ENCODE results near the gene LRRC37A3. TPM values are rescaled to one million over a fixed set of nuclear protein-coding genes. Genes with fewer than 3 reads are reported as not detected.
"Not testable (repeated sequence)": the region's sequence is repeated elsewhere in the genome, so short reads cannot be mapped to it uniquely, and the experiment has no call there.

LRRC37A3 gene
- total RNA-seq, 1 donor from 2014 or later, result 40.6 TPM

DNA sequence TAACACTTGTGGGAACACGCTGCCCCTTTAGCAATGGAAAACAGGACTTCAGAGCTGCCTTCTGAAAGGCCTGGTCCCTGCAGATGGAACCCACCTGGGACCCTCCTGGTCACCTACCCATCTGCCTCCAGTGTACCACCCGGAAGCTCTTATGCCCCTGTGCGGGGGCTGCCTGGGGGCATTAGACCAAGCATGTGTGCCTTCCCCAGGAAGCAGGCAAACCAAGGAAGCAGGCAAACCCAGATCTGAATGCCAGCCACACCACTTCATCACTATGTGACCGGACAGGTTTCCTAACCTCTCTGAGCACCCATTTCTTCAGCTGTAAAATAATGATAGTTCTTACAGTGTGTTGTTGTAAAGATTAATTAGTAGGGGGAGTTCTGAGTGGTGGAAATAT, 20.8 kb upstream of the LRRC37A3 start:
- H3K27ac Mint-ChIP-seq, result no peak overlapping the region
- DNase-seq (ENCODE audit: low spot score, unreplicated experiment), result no peak

DNA sequence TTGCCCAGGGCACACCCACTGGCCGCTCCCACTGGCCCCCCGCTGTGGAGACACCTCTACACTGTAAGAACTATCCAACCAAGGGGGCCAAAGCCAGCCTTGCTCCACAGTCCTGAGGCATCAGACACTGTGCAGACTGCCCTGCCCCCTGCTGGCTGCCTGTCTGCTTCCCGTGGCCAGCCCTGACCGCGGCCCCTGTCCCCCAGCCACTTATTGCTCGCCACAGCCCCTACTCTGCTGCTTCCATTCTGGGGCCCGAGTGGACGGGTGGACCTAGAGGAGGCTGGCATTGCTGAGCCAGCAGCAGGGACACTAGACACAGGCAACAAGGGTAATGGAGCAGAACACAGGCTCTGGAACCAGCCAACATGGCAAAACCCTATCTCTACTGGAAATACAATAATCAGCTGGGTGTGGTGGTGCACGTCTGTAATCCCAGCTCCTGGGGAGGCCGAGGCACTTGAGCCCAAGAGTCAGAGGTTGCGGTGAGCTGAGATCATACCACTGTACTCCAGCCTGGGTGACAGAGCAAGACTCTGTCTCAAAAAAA, 19.7 kb upstream of the LRRC37A3 start:
- H3K27me3 Mint-ChIP-seq, result peaks cover 6% of the 10 kb centered on the region
- H3K36me3 Mint-ChIP-seq (ENCODE audit: insufficient read depth), result no peaks in the 10 kb centered on the region
- H3K4me1 Mint-ChIP-seq (ENCODE audit: low read depth), result no peaks in the 10 kb centered on the region
- no peaks in the 10 kb centered on the region for H3K9me3 Mint-ChIP-seq (ENCODE audit: low read depth)
- TF ChIP-seq, protein P1, sequence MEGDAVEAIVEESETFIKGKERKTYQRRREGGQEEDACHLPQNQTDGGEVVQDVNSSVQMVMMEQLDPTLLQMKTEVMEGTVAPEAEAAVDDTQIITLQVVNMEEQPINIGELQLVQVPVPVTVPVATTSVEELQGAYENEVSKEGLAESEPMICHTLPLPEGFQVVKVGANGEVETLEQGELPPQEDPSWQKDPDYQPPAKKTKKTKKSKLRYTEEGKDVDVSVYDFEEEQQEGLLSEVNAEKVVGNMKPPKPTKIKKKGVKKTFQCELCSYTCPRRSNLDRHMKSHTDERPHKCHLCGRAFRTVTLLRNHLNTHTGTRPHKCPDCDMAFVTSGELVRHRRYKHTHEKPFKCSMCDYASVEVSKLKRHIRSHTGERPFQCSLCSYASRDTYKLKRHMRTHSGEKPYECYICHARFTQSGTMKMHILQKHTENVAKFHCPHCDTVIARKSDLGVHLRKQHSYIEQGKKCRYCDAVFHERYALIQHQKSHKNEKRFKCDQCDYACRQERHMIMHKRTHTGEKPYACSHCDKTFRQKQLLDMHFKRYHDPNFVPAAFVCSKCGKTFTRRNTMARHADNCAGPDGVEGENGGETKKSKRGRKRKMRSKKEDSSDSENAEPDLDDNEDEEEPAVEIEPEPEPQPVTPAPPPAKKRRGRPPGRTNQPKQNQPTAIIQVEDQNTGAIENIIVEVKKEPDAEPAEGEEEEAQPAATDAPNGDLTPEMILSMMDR (IDR thresholded peaks at IDR 0.05; ENCODE audit: unreplicated experiment), result peak; percentile 68
- no peak overlapping the region for H3K4me3 Mint-ChIP-seq (ENCODE audit: low read depth)
- DNase-seq (ENCODE audit: low spot score, unreplicated experiment), result no peak
- peak overlapping the region; percentile 24 for H3K27ac Mint-ChIP-seq

More for the DNA sequence above, 20.8 kb upstream of the LRRC37A3 start:
- TF ChIP-seq, protein P1 (IDR thresholded peaks at IDR 0.05; ENCODE audit: unreplicated experiment), result no peak
- H3K4me1 Mint-ChIP-seq (ENCODE audit: low read depth), result no peaks in the 10 kb centered on the region
- H3K27me3 Mint-ChIP-seq, result peaks cover 6% of the 10 kb centered on the region
- no peak overlapping the region for H3K4me3 Mint-ChIP-seq (ENCODE audit: low read depth)
- H3K36me3 Mint-ChIP-seq (ENCODE audit: insufficient read depth), result no peaks in the 10 kb centered on the region
- H3K9me3 Mint-ChIP-seq (ENCODE audit: low read depth), result no peaks in the 10 kb centered on the region

DNA sequence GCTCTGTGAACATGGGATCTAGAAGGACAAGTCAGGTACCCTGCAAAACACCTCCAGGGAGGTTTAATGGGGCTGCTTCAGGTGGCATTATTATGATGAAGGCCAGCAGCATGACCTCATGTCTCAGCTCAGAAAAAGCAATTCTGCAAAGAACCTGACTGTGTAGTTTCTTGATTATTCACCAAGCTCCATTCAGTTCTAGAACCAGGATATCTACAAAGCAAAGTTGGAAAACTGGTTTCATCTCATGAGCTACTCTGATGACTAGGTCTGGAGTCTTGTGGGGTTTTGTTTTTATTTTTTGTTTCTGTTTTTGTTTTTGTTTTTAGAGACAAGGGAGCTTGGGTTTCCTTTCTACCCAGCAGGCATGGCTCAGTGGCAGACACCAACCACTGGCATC, 19.0 kb upstream of the LRRC37A3 start:
- DNase-seq (ENCODE audit: low spot score, unreplicated experiment), result no peak
- H3K27me3 Mint-ChIP-seq, result peaks cover 6% of the 10 kb centered on the region
- TF ChIP-seq, protein P1 (IDR thresholded peaks at IDR 0.05; ENCODE audit: unreplicated experiment), result no peak
- H3K36me3 Mint-ChIP-seq (ENCODE audit: insufficient read depth), result no peaks in the 10 kb centered on the region
- H3K9me3 Mint-ChIP-seq (ENCODE audit: low read depth), result no peaks in the 10 kb centered on the region
- no peak overlapping the region for H3K27ac Mint-ChIP-seq
- no peaks in the 10 kb centered on the region for H3K4me1 Mint-ChIP-seq (ENCODE audit: low read depth)
- no peak overlapping the region for H3K4me3 Mint-ChIP-seq (ENCODE audit: low read depth)

DNA sequence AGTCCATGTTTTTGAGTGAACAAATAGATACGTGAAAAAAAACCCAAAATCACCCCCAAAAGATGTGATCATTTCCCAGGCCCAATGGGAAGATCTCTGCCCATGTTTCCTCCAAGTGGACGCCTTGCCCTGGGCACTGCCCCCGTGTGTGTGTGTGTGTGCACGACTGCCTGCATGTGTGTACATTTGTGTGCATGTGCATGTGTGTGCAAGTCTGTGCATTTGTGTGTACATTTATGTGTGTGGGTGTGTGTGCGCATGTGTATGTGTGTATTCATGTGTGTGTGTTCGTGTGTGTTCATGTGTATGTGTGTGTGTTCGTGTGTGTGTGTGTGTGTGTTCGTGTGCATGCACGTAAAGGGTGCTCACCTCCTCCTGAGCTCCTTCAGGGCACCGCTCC, 16.8 kb upstream of the LRRC37A3 start:
- TF ChIP-seq, protein P1 (IDR thresholded peaks at IDR 0.05; ENCODE audit: unreplicated experiment), result no peak
- Mint-ChIP-seq H3K27me3 (no peaks in the 10 kb centered on the region), H3K27ac (no peak overlapping the region)

DNA sequence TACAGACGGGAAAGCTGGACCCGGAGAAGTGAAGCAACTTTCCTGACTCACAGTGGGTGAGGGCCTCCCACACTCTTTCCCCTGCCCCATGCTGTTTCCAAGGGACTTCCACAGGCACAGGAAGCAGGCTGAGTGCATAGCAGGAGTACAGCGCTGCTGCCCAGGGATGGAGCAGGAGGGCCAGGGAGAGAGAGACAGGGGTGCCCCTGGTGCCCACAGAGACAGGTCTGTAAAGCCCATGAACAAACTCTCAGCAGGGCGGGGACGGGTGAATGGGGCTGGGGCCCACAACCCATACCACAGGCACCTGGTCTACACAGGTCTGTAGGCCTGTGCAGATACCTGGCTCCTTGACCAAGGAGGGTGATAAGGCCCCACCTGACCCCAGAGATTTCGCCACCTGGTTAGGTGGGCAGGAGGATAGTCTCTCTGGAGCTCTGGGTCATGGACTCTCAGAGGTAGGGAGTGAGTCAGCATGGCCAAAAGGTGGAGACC, 15.1 kb upstream of the LRRC37A3 start:
- H3K36me3 Mint-ChIP-seq (ENCODE audit: insufficient read depth); DNase-seq (ENCODE audit: low spot score, unreplicated experiment); H3K9me3 Mint-ChIP-seq (ENCODE audit: low read depth); H3K4me3 Mint-ChIP-seq (ENCODE audit: low read depth); H3K27ac Mint-ChIP-seq; H3K27me3 Mint-ChIP-seq; H3K4me1 Mint-ChIP-seq (ENCODE audit: low read depth): not testable (repeated sequence)

More for the DNA sequence above, 16.8 kb upstream of the LRRC37A3 start:
- no peaks in the 10 kb centered on the region for H3K9me3 Mint-ChIP-seq (ENCODE audit: low read depth)
- no peak for DNase-seq (ENCODE audit: low spot score, unreplicated experiment)
- no peak overlapping the region for H3K4me3 Mint-ChIP-seq (ENCODE audit: low read depth)
- H3K4me1 Mint-ChIP-seq (ENCODE audit: low read depth), result no peaks in the 10 kb centered on the region
- H3K36me3 Mint-ChIP-seq (ENCODE audit: insufficient read depth), result no peaks in the 10 kb centered on the region

DNA sequence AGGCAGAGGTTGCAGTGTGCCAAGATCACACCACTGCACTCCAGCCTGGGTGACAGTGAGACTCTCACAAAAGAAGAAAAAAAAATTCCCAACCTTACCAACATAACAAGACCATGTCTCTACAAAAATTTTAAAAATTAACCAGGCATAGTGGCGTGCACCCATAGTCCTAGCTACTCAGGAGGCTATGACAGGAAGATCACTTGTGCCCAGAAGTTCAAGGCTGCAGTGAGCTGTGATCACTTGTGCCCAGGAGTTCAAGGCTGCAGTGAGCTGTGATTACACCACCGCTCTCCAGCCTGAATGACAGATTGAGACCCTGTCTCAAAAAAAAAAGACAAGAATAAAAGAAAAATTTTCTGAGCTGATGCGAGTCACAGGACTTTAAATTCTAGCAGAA, 13.6 kb upstream of the LRRC37A3 start:
- H3K9me3 Mint-ChIP-seq (ENCODE audit: low read depth); H3K27ac Mint-ChIP-seq; H3K4me3 Mint-ChIP-seq (ENCODE audit: low read depth); DNase-seq (ENCODE audit: low spot score, unreplicated experiment); H3K27me3 Mint-ChIP-seq; H3K4me1 Mint-ChIP-seq (ENCODE audit: low read depth); H3K36me3 Mint-ChIP-seq (ENCODE audit: insufficient read depth): not testable (repeated sequence)

DNA sequence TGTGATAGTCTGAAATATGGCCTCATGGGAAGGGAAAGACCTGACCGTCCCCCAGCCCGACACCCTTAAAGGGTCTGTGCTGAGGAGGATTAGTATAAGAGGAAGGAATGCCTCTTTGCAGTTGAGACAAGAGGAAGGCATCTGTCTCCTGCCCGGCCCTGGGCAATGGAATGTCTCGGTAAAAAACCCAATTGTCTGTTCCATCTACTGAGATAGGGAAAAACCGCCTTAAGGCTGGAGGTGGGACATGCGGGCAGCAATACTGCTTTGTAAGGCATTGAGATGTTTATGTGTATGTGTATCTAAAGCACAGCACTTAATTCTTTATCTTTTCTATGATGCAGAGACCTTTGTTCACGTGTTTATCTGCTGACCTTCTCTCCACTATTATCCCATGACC, 11.1 kb upstream of the LRRC37A3 start:
- not testable (repeated sequence) for H3K36me3 Mint-ChIP-seq (ENCODE audit: insufficient read depth); H3K27ac Mint-ChIP-seq; DNase-seq (ENCODE audit: low spot score, unreplicated experiment); H3K9me3 Mint-ChIP-seq (ENCODE audit: low read depth); H3K4me1 Mint-ChIP-seq (ENCODE audit: low read depth); H3K27me3 Mint-ChIP-seq; H3K4me3 Mint-ChIP-seq (ENCODE audit: low read depth)

DNA sequence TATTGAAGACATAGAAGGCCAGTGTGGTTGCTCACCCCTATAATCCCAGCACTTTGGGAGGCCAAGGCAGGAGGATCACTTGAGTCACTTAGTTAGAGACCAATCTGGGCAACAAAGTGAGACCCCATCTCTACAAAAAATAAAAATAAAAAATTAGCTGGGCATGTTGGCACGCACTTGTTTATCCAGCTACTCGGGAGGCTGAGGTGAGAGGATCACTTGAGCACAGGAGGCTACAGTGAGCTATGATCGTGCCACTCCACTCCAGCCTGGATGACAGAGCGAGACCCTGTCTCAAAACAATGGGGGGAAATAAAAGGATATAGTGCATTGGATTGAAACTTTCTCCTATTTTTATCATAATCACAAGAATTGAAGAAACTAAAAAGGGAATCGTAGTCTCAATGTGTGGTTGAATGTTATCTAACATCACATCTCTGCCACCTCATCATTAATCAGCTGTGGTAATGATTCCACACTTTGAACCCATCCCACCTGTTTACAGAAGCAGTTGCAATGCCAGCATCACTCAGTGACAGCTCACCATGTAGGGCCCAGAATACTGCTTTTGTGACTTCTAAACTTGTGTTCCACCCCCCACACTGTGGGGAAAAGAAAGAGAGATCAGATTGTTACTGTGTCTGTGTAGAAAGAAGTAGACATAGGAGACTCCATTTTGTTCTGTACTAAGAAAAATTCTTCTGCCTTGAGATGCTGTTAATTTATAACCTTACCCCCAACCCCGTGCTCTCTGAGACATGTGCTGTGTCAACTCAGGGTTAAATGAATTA, 10.3 kb upstream of the LRRC37A3 start:
- H3K4me3 Mint-ChIP-seq (ENCODE audit: low read depth); H3K27me3 Mint-ChIP-seq; DNase-seq (ENCODE audit: low spot score, unreplicated experiment); H3K27ac Mint-ChIP-seq; H3K4me1 Mint-ChIP-seq (ENCODE audit: low read depth); H3K36me3 Mint-ChIP-seq (ENCODE audit: insufficient read depth); H3K9me3 Mint-ChIP-seq (ENCODE audit: low read depth): not testable (repeated sequence)

DNA sequence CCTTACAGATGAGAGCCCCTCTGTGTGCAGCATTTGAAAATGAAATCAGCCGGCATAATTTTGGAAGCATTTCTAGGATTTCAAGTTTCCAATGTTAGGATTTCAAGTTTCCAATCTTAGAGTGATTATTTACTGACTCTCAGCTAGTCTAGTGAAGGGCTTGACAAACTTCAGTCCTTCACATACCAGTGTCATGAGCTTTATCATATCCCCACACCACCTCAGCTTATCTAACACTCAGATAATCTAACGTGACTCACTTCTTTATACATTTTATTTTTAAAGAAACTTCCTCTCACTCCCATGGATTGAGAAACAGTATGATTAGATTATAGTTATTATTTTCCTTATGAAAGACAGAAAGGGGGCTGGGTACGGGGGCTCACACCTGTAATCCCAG, 9.4 kb upstream of the LRRC37A3 start:
- not testable (repeated sequence) for H3K36me3 Mint-ChIP-seq (ENCODE audit: insufficient read depth); H3K4me1 Mint-ChIP-seq (ENCODE audit: low read depth); H3K27ac Mint-ChIP-seq; H3K4me3 Mint-ChIP-seq (ENCODE audit: low read depth); H3K9me3 Mint-ChIP-seq (ENCODE audit: low read depth); DNase-seq (ENCODE audit: low spot score, unreplicated experiment); H3K27me3 Mint-ChIP-seq

Data from progenitor cell of endocrine pancreas (in vitro differentiated cells).